Liver (tissue), 3 donors: ENCODE data around the gene UBL4B.

ENCODE experiments used
- RAD21 ChIP-seq, 2 donors: IDR thresholded peaks; 2 replicates each; pipeline ENCODE4 v1.6.1; 2016; ENCODE audit warnings: antibody characterized with exemption in 2 of 2, mild to moderate bottlenecking in 2 of 2
- SP1 ChIP-seq: IDR thresholded peaks from 2 replicates; pipeline ENCODE4 v1.6.1; 2018; ENCODE audit warnings: antibody characterized with exemption, mild to moderate bottlenecking
- TAF1 ChIP-seq: conservative IDR thresholded peaks from 2 replicates; pipeline ENCODE4 v1.6.1; 2016; ENCODE audit warnings: antibody characterized with exemption, mild to moderate bottlenecking
- YY1 ChIP-seq: IDR thresholded peaks from 2 replicates; pipeline ENCODE4 v1.6.1; 2016; ENCODE audit warnings: antibody characterized with exemption, mild to moderate bottlenecking
- TF ChIP-seq, protein P1 (sequence below): fragments of 150-350 bp; IDR thresholded peaks from 2 replicates; pipeline ENCODE4 v1.5.1; 2017; ENCODE audit warnings: improper control_type of control experiment, low read depth, low read length; ENCODE audit not compliant: missing input control
- TF ChIP-seq, protein P2 (sequence below): IDR thresholded peaks from 2 replicates; pipeline ENCODE4 v1.6.1; 2016; ENCODE audit warnings: antibody characterized with exemption
- TF ChIP-seq, protein P3 (sequence below): IDR thresholded peaks from 2 replicates; pipeline ENCODE4 v1.6.1; 2016; ENCODE audit warnings: antibody characterized with exemption
- TF ChIP-seq, protein P4 (sequence below): IDR thresholded peaks from 2 replicates; pipeline ENCODE4 v1.6.1; 2016; ENCODE audit warnings: antibody characterized with exemption, mild to moderate bottlenecking
- TF ChIP-seq, protein P5 (sequence below): IDR thresholded peaks from 2 replicates; pipeline ENCODE4 v1.6.1; 2016; ENCODE audit warnings: antibody characterized with exemption
- donor health status: healthy.
- donor health status: healthy.

DNA sequence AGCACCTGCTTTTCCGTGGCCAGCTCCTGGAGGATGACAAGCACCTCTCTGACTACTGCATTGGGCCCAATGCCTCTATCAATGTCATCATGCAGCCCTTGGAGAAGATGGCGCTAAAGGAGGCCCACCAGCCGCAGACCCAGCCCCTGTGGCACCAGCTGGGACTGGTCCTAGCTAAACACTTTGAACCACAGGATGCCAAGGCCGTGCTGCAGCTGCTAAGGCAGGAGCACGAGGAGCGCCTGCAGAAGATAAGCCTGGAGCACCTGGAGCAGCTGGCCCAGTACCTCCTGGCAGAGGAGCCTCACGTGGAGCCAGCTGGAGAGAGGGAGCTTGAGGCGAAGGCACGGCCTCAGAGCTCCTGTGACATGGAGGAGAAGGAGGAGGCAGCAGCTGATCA is 413 bp downstream of the UBL4B start:
- TF ChIP-seq, protein P1, sequence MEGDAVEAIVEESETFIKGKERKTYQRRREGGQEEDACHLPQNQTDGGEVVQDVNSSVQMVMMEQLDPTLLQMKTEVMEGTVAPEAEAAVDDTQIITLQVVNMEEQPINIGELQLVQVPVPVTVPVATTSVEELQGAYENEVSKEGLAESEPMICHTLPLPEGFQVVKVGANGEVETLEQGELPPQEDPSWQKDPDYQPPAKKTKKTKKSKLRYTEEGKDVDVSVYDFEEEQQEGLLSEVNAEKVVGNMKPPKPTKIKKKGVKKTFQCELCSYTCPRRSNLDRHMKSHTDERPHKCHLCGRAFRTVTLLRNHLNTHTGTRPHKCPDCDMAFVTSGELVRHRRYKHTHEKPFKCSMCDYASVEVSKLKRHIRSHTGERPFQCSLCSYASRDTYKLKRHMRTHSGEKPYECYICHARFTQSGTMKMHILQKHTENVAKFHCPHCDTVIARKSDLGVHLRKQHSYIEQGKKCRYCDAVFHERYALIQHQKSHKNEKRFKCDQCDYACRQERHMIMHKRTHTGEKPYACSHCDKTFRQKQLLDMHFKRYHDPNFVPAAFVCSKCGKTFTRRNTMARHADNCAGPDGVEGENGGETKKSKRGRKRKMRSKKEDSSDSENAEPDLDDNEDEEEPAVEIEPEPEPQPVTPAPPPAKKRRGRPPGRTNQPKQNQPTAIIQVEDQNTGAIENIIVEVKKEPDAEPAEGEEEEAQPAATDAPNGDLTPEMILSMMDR = no peak
- TF ChIP-seq RAD21 (IDR thresholded peaks at IDR 0.05) (no peak), TAF1 (no peak), SP1 (no peak), YY1 (no peak)
- TF ChIP-seq, protein P2, sequence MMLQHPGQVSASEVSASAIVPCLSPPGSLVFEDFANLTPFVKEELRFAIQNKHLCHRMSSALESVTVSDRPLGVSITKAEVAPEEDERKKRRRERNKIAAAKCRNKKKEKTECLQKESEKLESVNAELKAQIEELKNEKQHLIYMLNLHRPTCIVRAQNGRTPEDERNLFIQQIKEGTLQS = no peak
- TF ChIP-seq, protein P3, sequence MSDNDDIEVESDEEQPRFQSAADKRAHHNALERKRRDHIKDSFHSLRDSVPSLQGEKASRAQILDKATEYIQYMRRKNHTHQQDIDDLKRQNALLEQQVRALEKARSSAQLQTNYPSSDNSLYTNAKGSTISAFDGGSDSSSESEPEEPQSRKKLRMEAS = no peak
- TF ChIP-seq, protein P4, sequence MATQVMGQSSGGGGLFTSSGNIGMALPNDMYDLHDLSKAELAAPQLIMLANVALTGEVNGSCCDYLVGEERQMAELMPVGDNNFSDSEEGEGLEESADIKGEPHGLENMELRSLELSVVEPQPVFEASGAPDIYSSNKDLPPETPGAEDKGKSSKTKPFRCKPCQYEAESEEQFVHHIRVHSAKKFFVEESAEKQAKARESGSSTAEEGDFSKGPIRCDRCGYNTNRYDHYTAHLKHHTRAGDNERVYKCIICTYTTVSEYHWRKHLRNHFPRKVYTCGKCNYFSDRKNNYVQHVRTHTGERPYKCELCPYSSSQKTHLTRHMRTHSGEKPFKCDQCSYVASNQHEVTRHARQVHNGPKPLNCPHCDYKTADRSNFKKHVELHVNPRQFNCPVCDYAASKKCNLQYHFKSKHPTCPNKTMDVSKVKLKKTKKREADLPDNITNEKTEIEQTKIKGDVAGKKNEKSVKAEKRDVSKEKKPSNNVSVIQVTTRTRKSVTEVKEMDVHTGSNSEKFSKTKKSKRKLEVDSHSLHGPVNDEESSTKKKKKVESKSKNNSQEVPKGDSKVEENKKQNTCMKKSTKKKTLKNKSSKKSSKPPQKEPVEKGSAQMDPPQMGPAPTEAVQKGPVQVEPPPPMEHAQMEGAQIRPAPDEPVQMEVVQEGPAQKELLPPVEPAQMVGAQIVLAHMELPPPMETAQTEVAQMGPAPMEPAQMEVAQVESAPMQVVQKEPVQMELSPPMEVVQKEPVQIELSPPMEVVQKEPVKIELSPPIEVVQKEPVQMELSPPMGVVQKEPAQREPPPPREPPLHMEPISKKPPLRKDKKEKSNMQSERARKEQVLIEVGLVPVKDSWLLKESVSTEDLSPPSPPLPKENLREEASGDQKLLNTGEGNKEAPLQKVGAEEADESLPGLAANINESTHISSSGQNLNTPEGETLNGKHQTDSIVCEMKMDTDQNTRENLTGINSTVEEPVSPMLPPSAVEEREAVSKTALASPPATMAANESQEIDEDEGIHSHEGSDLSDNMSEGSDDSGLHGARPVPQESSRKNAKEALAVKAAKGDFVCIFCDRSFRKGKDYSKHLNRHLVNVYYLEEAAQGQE = no peak
- TF ChIP-seq, protein P5, sequence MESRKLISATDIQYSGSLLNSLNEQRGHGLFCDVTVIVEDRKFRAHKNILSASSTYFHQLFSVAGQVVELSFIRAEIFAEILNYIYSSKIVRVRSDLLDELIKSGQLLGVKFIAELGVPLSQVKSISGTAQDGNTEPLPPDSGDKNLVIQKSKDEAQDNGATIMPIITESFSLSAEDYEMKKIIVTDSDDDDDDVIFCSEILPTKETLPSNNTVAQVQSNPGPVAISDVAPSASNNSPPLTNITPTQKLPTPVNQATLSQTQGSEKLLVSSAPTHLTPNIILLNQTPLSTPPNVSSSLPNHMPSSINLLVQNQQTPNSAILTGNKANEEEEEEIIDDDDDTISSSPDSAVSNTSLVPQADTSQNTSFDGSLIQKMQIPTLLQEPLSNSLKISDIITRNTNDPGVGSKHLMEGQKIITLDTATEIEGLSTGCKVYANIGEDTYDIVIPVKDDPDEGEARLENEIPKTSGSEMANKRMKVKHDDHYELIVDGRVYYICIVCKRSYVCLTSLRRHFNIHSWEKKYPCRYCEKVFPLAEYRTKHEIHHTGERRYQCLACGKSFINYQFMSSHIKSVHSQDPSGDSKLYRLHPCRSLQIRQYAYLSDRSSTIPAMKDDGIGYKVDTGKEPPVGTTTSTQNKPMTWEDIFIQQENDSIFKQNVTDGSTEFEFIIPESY = no peak
